ENCODE results near the gene AOPEP.
A peak's percentile ranks its signal among the peaks of the same experiment; 100 is the strongest.

DNA sequence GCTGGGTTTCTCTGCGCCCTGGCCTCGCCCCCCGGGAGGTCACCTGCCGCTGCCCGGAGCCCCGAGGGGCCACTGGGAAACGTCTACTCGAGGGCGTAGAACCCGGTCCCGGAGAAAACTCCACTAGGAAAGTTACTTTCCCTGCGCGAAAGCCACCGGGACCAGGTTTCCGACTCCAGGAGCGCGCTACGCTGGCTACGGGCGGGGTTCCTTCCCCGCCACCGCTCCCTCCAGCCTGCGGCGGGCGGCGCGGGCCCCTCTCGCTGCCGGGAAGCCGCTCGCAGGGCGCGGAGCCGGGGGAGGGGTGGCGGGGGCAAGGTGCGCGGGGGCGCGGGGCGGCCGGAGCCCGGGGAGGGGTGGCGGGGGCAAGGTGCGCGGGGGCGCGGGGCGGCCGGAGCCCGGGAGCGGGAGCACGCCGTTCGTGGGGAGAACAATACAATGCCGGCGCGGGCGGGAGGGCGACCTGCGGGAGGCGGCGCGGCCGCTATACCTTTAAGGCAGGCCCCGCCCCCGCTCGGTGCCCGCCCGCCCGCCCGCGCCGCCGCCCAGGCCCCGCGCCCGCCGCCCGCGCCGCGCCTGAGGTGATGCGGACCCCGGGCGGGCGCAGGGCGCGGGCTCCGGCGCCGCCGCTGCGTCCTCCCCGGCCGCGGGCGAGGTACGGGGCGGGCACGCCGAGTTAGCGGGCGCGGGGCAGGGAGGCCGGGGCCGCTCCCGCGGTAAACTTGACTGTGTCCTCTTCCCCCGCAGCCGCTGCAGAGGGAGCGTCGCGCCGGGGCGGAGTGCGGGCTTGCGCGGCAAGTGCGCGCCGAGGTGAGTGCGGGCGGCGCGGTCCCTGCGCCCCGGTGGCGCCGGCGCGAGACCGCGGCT is 278.1 kb downstream of the AOPEP start:
- TF ChIP-seq SMC3 (conservative IDR thresholded peaks at IDR 0.05; ENCODE audit: poor library complexity), result peak; percentile 43
- TF ChIP-seq, protein P1, sequence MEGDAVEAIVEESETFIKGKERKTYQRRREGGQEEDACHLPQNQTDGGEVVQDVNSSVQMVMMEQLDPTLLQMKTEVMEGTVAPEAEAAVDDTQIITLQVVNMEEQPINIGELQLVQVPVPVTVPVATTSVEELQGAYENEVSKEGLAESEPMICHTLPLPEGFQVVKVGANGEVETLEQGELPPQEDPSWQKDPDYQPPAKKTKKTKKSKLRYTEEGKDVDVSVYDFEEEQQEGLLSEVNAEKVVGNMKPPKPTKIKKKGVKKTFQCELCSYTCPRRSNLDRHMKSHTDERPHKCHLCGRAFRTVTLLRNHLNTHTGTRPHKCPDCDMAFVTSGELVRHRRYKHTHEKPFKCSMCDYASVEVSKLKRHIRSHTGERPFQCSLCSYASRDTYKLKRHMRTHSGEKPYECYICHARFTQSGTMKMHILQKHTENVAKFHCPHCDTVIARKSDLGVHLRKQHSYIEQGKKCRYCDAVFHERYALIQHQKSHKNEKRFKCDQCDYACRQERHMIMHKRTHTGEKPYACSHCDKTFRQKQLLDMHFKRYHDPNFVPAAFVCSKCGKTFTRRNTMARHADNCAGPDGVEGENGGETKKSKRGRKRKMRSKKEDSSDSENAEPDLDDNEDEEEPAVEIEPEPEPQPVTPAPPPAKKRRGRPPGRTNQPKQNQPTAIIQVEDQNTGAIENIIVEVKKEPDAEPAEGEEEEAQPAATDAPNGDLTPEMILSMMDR (IDR thresholded peaks at IDR 0.05; ENCODE audit: poor library complexity, severe bottlenecking), result no peak
- TF ChIP-seq EP300 (conservative IDR thresholded peaks at IDR 0.05; ENCODE audit: poor library complexity, severe bottlenecking), result peak; percentile 35
- no peak for TF ChIP-seq EZH2 (IDR thresholded peaks at IDR 0.05; ENCODE audit: borderline replicate concordance, insufficient read depth, low read length, poor library complexity, severe bottlenecking)
- TF ChIP-seq POLR2AphosphoS5 (IDR thresholded peaks at IDR 0.05), result no peak
- TF ChIP-seq TAF1 (IDR thresholded peaks at IDR 0.05; ENCODE audit: low read depth), result no peak
- TF ChIP-seq RAD21 (conservative IDR thresholded peaks at IDR 0.05), result no peak
- TF ChIP-seq MXI1 (conservative IDR thresholded peaks at IDR 0.05; ENCODE audit: poor library complexity, severe bottlenecking), result peak; percentile 47
